ENCODE results near the gene FAM200C.
A peak's percentile ranks its signal among the peaks of the same experiment; 100 is the strongest.

The FAM200C gene

DNA sequence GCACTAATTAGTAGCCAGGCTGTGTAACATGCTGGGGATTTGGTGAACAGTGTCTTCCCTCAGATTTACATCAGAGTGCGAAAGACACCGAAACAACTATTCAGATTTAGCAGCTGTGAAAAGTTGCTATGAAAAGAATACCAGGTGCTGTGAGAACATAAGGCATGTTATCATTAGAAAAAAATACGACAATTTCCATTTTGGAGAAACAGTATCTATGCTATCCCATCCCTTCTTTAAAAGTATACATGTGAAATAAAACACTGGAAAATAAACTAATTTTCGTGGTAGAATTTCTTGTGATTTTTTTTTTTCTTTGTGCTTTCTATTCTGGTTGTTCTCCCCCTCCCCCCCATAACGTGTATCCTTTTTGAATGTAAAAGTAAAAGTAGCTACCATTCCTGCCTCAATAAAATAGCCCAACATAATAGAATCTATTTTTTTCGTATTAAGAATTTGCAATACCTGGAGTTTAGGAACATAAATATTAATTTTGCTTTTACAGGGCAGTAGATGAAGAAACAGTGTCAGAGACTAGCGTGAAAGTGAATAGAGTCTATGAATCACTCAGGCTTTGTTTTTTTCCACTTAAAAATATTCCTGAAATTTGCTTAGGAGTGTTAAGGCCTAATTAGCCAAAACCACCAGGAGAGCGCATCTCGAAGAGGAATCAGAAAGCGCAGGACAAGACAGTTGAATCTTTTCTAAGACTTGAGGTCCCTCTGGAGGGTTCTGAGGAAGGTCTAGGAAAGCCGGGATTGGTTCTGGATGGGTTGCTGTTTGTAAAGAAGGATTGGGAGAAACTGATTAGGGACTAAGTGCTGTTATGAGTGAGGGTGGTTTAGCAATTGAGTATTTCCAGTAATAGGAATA lies 19.8 kb upstream of the FAM200C start:
- DNase-seq: no peak

DNA sequence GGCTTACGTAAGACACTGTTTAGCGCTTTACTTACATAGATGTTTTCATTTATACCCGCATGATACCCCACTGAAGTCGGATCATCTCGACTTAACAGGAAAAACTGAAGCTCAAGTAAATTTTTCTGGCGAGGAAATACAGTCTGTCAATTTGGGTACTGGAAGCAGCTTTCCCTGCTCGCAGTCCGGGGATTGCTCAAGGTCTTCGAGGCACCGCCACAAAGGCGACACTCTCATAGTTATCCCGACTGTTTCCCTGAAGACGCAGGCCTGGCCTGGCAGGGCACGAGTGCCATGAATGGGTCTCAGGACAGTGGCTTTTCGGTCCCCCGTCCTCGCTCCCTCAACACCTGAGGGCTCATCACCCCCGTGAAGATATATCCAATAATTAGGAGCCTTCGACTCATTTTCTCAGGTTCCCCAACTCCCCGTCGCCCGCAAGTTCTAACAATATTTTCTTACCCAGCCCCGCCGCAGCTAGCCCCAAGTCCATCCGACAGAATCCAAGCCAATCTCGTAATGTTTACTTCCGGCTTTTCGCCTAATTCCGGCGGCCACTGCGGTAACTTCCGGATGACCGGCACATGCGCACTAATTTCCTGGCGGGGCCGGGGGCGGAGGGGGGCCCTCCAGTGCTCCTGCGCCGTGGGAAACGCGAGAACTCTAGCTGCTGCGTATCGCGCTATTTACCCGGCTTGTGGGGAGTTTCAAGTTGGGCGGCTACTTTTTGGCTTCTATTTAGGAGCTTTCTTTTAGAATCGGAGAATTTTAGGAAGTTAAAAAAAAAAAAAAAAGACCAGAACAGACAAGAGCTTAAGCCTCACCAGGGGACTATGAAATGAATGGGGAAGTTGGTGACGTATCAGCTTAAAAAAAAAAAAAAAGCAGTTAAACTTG lies 19.0 kb upstream of the FAM200C start, which contains the start of gene SLU7:
Gene SLU7, minus strand, starts transcription at position 521 of the 897 bp plus-strand sequence. CDS start 3,787 bp downstream, outside the sequence.
- DNase-seq: peak; percentile 87

DNA sequence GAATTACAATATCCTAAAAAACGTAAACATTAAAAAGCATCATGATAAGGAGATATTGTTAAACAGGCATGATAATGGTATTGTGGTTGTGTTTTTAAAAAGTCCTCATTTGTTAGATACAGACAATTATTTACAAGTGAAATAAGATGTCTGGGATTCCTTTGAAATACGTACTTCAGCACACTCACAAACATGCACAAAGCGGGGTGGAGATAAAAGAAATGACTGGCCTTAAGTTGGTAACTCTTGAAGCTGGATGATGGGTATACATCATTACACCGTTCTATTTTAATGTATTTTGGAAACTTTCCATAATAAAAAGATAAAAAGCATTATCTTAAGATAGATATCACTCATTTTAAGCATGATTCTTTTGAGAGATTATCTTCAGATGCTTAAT lies 1.0 kb downstream of the FAM200C start:
- no peak for DNase-seq

- no peak for DNase-seq
Observed at GRCh38 chr5:160397492-160397891, 2.4 kb downstream of the FAM200C start.

DNA sequence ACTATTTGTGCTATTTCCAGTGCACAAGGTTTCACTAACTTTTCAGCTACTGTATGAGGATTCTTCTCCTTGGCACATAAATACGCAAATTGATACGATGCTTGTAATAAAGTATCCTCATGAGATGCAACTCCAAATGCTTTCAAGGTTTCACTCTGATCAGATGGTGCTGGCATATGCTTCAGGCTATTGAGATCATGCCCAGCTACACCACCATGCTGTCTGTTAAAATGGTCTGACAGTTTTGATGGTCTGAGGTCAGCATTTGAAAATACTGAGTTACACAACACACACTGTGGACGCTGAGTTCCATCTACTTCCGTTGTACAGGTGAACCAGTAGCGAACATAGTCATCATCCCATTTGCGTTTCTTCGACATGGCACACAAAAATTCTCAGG lies 4.7 kb downstream of the FAM200C start:
- no peak for DNase-seq

- no peak for DNase-seq
Observed at GRCh38 chr5:160390787-160391696, 8.8 kb downstream of the FAM200C start.

DNA sequence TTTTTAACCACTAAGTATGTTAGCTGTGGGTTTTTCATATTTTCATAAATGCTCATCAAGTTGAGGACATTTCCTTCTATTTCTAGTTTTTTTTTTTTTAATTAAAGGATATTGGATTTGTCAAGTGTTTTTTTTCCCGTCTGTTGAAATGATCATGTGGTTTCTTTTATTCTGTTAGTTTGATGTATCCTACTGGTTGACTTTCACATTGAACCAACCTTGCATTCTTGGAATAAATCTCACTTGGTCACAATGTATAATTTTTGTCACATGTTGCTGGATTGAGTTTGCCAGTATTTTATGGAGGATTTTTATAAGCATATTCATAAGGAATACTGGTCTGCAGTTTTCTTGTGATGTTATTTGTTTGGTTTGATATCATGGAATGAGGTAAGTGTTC lies 12.4 kb downstream of the FAM200C start:
- no peak for DNase-seq

- DNase-seq: no peak
Observed at GRCh38 chr5:160385496-160385895, 14.4 kb downstream of the FAM200C start.

- no peak for DNase-seq
Observed at GRCh38 chr5:160384681-160385080, 15.2 kb downstream of the FAM200C start.

DNA sequence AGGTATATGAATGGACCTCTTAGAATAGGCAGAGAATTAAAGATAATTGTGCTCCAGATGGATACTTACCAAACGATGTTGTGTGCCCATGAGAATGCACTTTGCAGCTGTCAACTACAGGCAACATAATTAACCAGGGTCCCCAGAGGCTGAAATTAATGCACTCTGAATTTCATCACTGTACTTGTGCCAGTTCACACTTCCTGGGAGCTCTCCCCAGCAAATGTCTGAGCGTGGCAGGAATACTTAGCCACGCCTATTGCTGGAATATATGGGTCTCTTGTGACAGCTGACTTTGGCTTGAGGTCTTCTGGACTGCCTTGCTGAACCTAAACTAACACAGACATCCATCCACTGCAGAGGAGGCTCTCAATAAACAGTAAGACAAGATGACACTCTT lies 17.5 kb downstream of the FAM200C start:
- no peak for DNase-seq

GRCh38 chr5:160380041-160380440 lies 19.8 kb downstream of the FAM200C start:
- no peak for DNase-seq

DNA sequence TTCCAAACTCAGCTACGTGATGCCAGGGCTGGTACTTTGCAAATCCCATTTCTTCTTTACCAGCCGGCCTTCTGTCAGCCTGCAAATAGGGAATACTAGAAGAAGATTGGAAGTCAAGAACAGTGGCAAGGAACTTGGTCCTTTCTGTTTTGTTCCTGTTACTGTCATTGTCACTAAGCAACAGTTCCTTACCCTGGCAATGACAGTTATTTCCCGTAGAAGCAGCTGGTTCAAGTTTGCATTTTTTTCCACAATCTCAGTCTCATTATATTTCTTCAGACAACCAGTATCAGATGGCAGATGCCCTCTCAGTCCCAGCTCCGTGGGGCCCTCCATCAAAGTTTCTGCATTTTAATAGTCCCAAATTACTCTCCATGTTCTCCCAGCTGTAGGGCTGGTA lies 20.3 kb downstream of the FAM200C start:
- DNase-seq: no peak

DNA sequence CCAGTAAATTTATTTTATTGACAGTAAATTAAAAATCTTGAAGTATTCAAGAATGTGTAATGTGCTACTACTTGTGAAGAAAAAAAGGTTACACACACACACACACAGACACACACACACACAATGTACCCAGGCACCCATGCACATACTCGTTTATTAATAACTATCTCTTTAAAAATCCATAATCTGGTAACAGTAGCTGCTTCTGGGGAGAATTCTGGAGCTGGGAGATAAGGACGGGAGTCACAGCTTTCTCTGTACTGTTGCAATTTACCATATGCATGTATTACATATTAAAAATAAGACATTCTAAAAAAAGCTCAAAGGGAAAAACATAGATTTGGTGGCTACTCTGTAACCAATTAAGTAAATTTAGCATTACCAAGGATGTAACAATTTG lies 21.5 kb downstream of the FAM200C start:
- no peak for DNase-seq

DNA sequence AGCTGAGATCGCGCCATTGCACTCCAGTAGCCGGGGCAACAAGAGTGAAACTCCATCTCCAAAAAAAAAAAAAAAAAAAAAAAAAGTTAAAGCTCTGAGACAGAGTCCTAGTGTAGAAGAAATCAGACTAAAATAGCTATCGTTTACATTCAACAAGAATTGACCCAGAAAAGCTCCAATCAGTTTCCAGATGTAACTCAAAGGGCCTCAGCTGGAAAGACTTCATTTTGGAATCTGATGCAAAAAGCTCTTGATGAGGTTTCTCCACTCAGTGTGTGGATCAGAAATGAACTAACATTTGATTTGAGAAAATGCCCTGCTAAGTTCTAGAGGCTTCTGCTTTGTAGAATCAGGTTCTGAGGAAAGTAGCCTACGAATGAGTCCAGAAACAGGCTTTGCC lies 22.2 kb downstream of the FAM200C start:
- DNase-seq: no peak

DNA sequence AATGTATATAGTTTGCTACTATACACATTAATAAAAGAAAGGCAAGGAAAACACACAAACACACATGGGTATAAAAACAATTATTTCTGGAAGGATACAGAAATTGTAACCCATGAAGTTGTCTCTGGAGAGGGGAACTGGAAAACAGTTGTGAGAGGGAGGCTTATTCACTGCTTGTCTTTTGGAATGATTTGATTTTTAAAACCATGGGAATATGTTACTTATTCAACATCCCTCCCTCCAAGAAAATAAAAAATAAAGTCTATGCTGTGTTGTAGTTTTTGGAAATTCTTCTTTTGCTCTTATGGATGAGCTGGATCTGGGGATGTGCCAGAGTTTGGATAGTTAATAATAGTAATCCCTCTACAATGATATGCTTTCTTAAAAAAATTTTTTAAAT lies 23.4 kb downstream of the FAM200C start:
- DNase-seq: no peak

DNA sequence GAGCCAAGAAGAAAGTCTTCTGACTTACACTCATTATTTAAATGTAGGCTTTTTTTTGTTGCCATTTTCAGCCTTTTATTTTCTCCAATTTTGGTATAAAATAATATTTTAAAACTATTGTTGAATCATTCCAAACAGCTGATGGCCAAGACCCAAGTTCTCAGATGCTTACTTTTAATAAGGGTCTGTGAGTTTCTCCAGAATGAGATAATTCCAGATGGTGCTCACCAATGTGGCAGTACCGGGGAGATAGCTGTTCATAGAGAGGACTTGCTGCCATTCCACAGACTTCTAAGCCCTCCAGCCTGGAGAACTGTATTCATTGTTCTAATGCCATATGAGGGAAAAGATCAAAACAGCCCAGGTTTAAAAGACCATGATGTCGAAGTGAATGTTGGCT lies 24.2 kb downstream of the FAM200C start:
- no peak for DNase-seq

DNA sequence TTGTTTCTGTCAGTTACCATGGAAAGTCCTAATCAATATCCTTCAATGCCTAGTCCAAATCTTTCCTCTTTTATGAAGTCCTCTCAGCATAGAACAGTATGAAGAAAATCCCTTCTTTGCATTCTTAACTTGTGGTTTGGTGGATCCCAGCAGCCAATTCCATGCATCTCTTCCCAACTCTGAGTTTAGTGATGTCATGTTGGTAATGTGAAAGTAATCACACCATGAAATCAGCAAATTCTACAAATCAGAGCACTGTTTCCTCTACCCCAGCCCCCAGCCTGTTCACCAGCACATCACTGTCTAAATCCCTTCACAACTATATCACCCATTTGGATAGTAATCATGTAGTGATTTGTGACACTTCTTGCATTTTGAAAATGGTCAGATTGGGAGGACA lies 24.7 kb downstream of the FAM200C start:
- DNase-seq: no peak

DNA sequence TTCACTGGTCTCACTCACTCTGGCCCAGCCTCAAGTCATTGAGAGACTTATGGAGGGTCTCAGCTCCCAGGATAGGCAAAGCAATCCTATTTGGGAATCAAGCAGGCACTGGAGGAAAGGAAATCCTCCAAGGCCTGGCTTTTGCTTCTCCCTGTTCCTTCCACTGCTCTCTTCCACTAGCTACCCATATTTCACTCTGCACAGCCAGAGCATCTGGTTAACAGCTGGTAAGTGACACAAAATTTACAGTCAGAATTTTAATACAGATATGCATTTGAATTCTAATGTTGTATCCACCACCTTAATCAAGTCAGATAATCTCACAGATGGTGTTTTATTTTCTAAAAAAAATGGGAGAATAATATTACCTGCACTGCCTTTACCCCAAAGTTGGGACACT lies 28.6 kb downstream of the FAM200C start:
- no peak for DNase-seq

GRCh38 chr5:160370713-160371034 lies 29.2 kb downstream of the FAM200C start:
- no peak for DNase-seq

GRCh38 chr5:160369990-160370712 lies 29.7 kb downstream of the FAM200C start, which contains the start of gene C1QTNF2:
Gene C1QTNF2, minus strand, starts transcription at chr5:160370626. Its CDS starts 15,615 bp downstream, at chr5:160355011.
- DNase-seq: no peak

- no peak for DNase-seq
Observed at GRCh38 chr5:160367885-160368284, 32.0 kb downstream of the FAM200C start.

DNA sequence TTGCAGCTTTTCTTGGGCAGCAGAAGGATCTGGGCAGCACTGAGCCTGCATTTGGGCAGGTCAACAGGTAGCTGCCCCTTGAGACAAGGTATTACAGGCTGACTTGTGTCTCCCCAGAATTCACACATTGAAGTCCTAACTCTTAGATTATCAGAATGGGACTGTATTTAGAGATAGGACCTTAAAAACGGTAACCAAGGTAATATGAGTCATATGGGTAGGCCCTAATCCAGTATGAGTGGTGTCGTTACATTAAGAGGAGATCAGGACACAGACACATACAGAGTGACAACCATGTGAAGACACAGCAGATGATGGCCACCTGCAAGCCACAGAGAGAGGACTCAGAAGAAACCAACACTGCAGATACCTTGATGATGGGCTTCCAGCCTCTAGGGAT lies 32.6 kb downstream of the FAM200C start:
- no peak for DNase-seq

Data from effector CD8-positive, alpha-beta T cell (primary cell).